Stimulated activated CD4-positive, alpha-beta T cell treated with anti-CD3 and anti-CD28 coated beads, Interleukin-1b, Interleukin-23, amount 100 ng/mL, for 24 hours (primary cell): ENCODE measurements around the gene CHST11.

Experiments
- DNase-seq, 4 experiments: peaks; one replicate each; pipeline ENCODE4 v3.0.0-alpha.2; 2020; ENCODE audit warnings: low read depth in 4 of 4, low spot score in 1 of 4

Gene CHST11

GRCh38 chr12:104480012-104480411, 23.3 kb downstream of the CHST11 start:
- DNase-seq, result no peak

- no peak for DNase-seq
Measured at GRCh38 chr12:104480826-104481440, 24.2 kb downstream of the CHST11 start.

- DNase-seq, result no peak
Measured at GRCh38 chr12:104482113-104482512, 25.4 kb downstream of the CHST11 start.

- no peak for DNase-seq
Measured at GRCh38 chr12:104482748-104483147, 26.0 kb downstream of the CHST11 start.

GRCh38 chr12:104484079-104484478, 27.3 kb downstream of the CHST11 start:
- no peak for DNase-seq

GRCh38 chr12:104485651-104486362, 29.1 kb downstream of the CHST11 start:
- no peak for DNase-seq

- no peak for DNase-seq
Measured at GRCh38 chr12:104486363-104486750, 29.6 kb downstream of the CHST11 start.

- DNase-seq, result no peak
Measured at GRCh38 chr12:104486943-104487819, 30.4 kb downstream of the CHST11 start.

- DNase-seq, result no peak
Measured at GRCh38 chr12:104488374-104488773, 31.6 kb downstream of the CHST11 start.

GRCh38 chr12:104490186-104490585, 33.4 kb downstream of the CHST11 start:
- no peak for DNase-seq

- DNase-seq, result no peak
Measured at GRCh38 chr12:104490850-104491249, 34.1 kb downstream of the CHST11 start.

- no peak for DNase-seq
Measured at GRCh38 chr12:104493496-104493895, 36.7 kb downstream of the CHST11 start.

GRCh38 chr12:104494137-104494792, 37.5 kb downstream of the CHST11 start:
- peak; percentile 33 to 65 (median 48) for DNase-seq

- no peak for DNase-seq
Measured at GRCh38 chr12:104494793-104495158, 38.0 kb downstream of the CHST11 start.

- DNase-seq, result no peak
Measured at GRCh38 chr12:104495786-104496185, 39.0 kb downstream of the CHST11 start.

- no peak for DNase-seq
Measured at GRCh38 chr12:104496336-104496735, 39.6 kb downstream of the CHST11 start.

GRCh38 chr12:104498211-104498801, 41.6 kb downstream of the CHST11 start:
- DNase-seq, result peak in 1 of 4 experiments; percentile 28

- no peak for DNase-seq
Measured at GRCh38 chr12:104499668-104500332, 43.1 kb downstream of the CHST11 start.

- no peak for DNase-seq
Measured at GRCh38 chr12:104501115-104501514, 44.4 kb downstream of the CHST11 start.

GRCh38 chr12:104501660-104502059, 44.9 kb downstream of the CHST11 start:
- DNase-seq, result no peak
